ENCODE results near the gene GBF1.
A peak's percentile ranks its signal among the peaks of the same experiment; 100 is the strongest.

GBF1 gene

GRCh38 chr10:102341038-102341688 is 95.8 kb downstream of the GBF1 start:
- H3K4me1 ChIP-seq (ENCODE audit: control insufficient read depth, insufficient read depth, low read length, unreplicated experiment): peaks cover 32% of the 10 kb centered on the region
- peak overlapping the region; percentile 21 for H3K27ac ChIP-seq (ENCODE audit: low read depth, low read length)
- H3K4me3 ChIP-seq (ENCODE audit: low read depth, low read length): no peak overlapping the region
- peaks cover 16% of the 10 kb centered on the region for H3K79me2 ChIP-seq (ENCODE audit: control insufficient read depth, insufficient read depth, low read length, unreplicated experiment)
- H3K36me3 ChIP-seq (ENCODE audit: insufficient read depth, low read length): peaks cover 1% of the 10 kb centered on the region; the same call in 1 of the 2 replicates
- H2AFZ ChIP-seq (ENCODE audit: low read length, unreplicated experiment): no peak overlapping the region
- H3K27me3 ChIP-seq (ENCODE audit: insufficient read depth, low read length): no peaks in the 10 kb centered on the region

GRCh38 chr10:102342458-102342857 is 97.1 kb downstream of the GBF1 start:
- H2AFZ ChIP-seq (ENCODE audit: low read length, unreplicated experiment): no peak overlapping the region
- H3K79me2 ChIP-seq (ENCODE audit: control insufficient read depth, insufficient read depth, low read length, unreplicated experiment): peaks cover 16% of the 10 kb centered on the region
- no peaks in the 10 kb centered on the region for H3K27me3 ChIP-seq (ENCODE audit: insufficient read depth, low read length)
- peak overlapping the region; percentile 87 for H3K27ac ChIP-seq (ENCODE audit: low read depth, low read length)
- peaks cover 32% of the 10 kb centered on the region for H3K4me1 ChIP-seq (ENCODE audit: control insufficient read depth, insufficient read depth, low read length, unreplicated experiment)
- peaks cover 7% of the 10 kb centered on the region; the same call in 1 of the 2 replicates for H3K36me3 ChIP-seq (ENCODE audit: insufficient read depth, low read length)
- H3K4me3 ChIP-seq (ENCODE audit: low read depth, low read length): peak overlapping the region; percentile 39; the same call in 1 of the 2 replicates

DNA sequence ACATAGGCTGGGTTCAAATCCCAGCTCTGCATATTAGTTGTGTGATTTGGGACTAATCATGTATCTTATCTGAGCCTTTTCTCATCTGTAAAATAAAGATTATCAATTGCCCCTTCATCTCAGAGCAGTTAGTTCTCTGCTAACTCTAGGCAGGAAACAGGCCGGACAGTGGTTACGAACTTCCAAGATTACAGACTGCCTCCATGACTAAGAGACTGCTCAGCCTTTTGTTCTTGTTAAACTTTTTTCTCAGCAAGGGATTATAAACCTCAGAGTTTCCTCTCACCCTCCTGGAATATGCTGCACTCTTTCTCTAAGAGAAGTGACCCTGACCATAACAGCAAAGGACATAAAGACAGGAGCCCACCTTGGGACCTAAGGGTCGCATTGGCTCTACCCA is 97.6 kb downstream of the GBF1 start:
- Histone ChIP-seq H3K27me3 (ENCODE audit: insufficient read depth, low read length) (no peaks in the 10 kb centered on the region), H3K79me2 (ENCODE audit: control insufficient read depth, insufficient read depth, low read length, unreplicated experiment) (peaks cover 16% of the 10 kb centered on the region), H3K4me3 (ENCODE audit: low read depth, low read length) (peak overlapping the region; percentile 39; the same call in 1 of the 2 replicates), H3K27ac (ENCODE audit: low read depth, low read length) (peak overlapping the region; percentile 87), H3K4me1 (ENCODE audit: control insufficient read depth, insufficient read depth, low read length, unreplicated experiment) (peaks cover 32% of the 10 kb centered on the region), H3K36me3 (ENCODE audit: insufficient read depth, low read length) (peaks cover 7% of the 10 kb centered on the region; the same call in 1 of the 2 replicates), H2AFZ (ENCODE audit: low read length, unreplicated experiment) (no peak overlapping the region)

DNA sequence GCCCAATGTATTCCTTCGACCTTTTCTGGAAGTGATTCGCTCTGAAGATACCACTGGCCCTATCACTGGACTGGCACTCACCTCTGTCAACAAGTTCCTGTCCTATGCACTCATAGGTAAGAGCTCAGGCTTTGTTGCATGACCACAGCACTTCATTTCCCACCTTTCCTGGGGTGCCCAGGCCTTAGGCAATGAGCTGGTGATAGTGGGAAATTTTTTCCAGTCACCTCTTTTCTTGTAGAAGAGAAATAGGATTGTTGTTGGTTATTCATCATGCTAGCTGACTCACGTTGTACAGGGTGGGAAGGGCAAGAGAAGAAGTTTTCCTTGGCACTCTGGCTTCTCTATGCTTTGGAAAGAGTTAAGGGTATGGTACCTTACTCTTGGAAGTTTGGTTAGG is 98.7 kb downstream of the GBF1 start:
- no peaks in the 10 kb centered on the region for H3K27me3 ChIP-seq (ENCODE audit: insufficient read depth, low read length)
- H3K27ac ChIP-seq (ENCODE audit: low read depth, low read length): peak overlapping the region; percentile 87
- peaks cover 7% of the 10 kb centered on the region; the same call in 1 of the 2 replicates for H3K36me3 ChIP-seq (ENCODE audit: insufficient read depth, low read length)

GRCh38 chr10:102347236-102347828 is 102.0 kb downstream of the GBF1 start:
- H2AFZ ChIP-seq (ENCODE audit: low read length, unreplicated experiment): no peak overlapping the region
- H3K4me1 ChIP-seq (ENCODE audit: control insufficient read depth, insufficient read depth, low read length, unreplicated experiment): peaks cover 21% of the 10 kb centered on the region
- H3K27ac ChIP-seq (ENCODE audit: low read depth, low read length): no peak overlapping the region
- H3K4me3 ChIP-seq (ENCODE audit: low read depth, low read length): no peak overlapping the region
- peaks cover 15% of the 10 kb centered on the region for H3K79me2 ChIP-seq (ENCODE audit: control insufficient read depth, insufficient read depth, low read length, unreplicated experiment)
- no peaks in the 10 kb centered on the region for H3K27me3 ChIP-seq (ENCODE audit: insufficient read depth, low read length)
- H3K36me3 ChIP-seq (ENCODE audit: insufficient read depth, low read length): peaks cover 14% of the 10 kb centered on the region; the same call in 1 of the 2 replicates

More for the DNA sequence above, 98.7 kb downstream of the GBF1 start:
- no peak overlapping the region for H3K4me3 ChIP-seq (ENCODE audit: low read depth, low read length)
- H3K4me1 ChIP-seq (ENCODE audit: control insufficient read depth, insufficient read depth, low read length, unreplicated experiment): peaks cover 32% of the 10 kb centered on the region
- H3K79me2 ChIP-seq (ENCODE audit: control insufficient read depth, insufficient read depth, low read length, unreplicated experiment): peaks cover 20% of the 10 kb centered on the region
- H2AFZ ChIP-seq (ENCODE audit: low read length, unreplicated experiment): no peak overlapping the region

- Histone ChIP-seq H3K4me3 (ENCODE audit: low read depth, low read length) (no peak overlapping the region), H3K27ac (ENCODE audit: low read depth, low read length) (no peak overlapping the region), H2AFZ (ENCODE audit: low read length, unreplicated experiment) (no peak overlapping the region), H3K27me3 (ENCODE audit: insufficient read depth, low read length) (no peaks in the 10 kb centered on the region), H3K36me3 (ENCODE audit: insufficient read depth, low read length) (peaks cover 26% of the 10 kb centered on the region), H3K4me1 (ENCODE audit: control insufficient read depth, insufficient read depth, low read length, unreplicated experiment) (no peaks in the 10 kb centered on the region), H3K79me2 (ENCODE audit: control insufficient read depth, insufficient read depth, low read length, unreplicated experiment) (peaks cover 7% of the 10 kb centered on the region)
Observed at GRCh38 chr10:102352066-102352715, 106.9 kb downstream of the GBF1 start.

- Histone ChIP-seq H3K27me3 (ENCODE audit: insufficient read depth, low read length) (no peaks in the 10 kb centered on the region), H2AFZ (ENCODE audit: low read length, unreplicated experiment) (no peak overlapping the region), H3K27ac (ENCODE audit: low read depth, low read length) (no peak overlapping the region), H3K4me1 (ENCODE audit: control insufficient read depth, insufficient read depth, low read length, unreplicated experiment) (no peaks in the 10 kb centered on the region), H3K36me3 (ENCODE audit: insufficient read depth, low read length) (peaks cover 39% of the 10 kb centered on the region), H3K4me3 (ENCODE audit: low read depth, low read length) (no peak overlapping the region), H3K79me2 (ENCODE audit: control insufficient read depth, insufficient read depth, low read length, unreplicated experiment) (peaks cover 3% of the 10 kb centered on the region)
Observed at GRCh38 chr10:102354451-102354850, 109.1 kb downstream of the GBF1 start.

DNA sequence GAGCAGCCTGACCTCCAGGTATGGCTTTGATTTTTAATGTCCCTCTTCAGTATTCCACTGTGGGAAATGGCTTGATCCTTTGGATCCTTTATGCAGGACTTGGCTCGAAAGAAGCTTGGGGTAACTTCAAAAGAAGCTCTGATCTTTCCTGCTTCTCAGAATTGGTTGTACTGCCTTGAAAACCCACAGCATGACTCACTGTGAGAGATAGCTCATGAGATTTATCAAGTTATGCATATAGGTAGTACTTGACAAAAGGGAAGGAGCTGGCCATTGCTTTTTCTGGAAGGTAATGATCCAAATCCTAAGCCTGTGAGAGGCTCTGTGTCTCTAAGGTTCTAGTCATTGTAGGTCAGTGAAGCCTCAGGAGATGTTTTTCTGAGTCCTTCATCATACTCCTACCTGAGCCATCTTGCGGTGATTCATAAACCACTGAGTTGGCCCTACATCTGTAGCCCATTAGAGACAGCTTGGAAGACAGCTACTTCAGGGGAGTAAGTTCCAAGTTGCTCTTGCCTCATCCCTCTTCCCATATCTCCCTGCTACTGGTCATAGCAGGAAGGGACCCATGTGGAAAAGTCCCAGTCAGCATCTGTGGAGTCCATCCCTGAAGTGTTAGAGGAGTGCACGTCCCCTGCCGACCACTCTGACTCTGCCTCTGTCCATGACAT is 113.5 kb downstream of the GBF1 start:
- no peak overlapping the region for H3K4me3 ChIP-seq (ENCODE audit: low read depth, low read length)
- H3K79me2 ChIP-seq (ENCODE audit: control insufficient read depth, insufficient read depth, low read length, unreplicated experiment): peaks cover 3% of the 10 kb centered on the region
- H2AFZ ChIP-seq (ENCODE audit: low read length, unreplicated experiment): no peak overlapping the region
- no peaks in the 10 kb centered on the region for H3K27me3 ChIP-seq (ENCODE audit: insufficient read depth, low read length)
- H3K36me3 ChIP-seq (ENCODE audit: insufficient read depth, low read length): peaks cover 35% of the 10 kb centered on the region
- no peaks in the 10 kb centered on the region for H3K4me1 ChIP-seq (ENCODE audit: control insufficient read depth, insufficient read depth, low read length, unreplicated experiment)
- no peak overlapping the region for H3K27ac ChIP-seq (ENCODE audit: low read depth, low read length)

DNA sequence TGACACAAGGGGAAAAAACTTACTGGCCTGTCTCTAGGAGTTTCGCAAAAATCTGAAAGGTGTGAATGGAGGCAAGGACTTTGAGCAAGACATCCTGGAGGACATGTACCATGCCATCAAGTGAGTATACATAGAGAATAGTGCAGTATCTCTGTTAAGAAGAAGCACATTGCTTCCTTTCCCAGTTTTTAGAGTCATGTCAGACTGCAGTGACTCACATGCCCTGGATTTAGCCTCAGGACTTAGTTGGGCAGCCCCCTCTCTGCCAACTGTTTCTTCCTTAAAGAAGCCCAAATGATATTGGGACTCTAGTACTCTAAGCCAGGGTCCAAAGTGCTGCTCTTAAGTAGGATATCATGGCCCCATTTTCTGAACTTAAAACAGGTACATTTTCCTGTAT is 122.1 kb downstream of the GBF1 start:
- H3K36me3 ChIP-seq (ENCODE audit: insufficient read depth, low read length): peaks cover 62% of the 10 kb centered on the region
- H3K27me3 ChIP-seq (ENCODE audit: insufficient read depth, low read length): no peaks in the 10 kb centered on the region
- H3K4me3 ChIP-seq (ENCODE audit: low read depth, low read length): no peak overlapping the region
- no peak overlapping the region for H3K27ac ChIP-seq (ENCODE audit: low read depth, low read length)
- H2AFZ ChIP-seq (ENCODE audit: low read length, unreplicated experiment): no peak overlapping the region
- H3K4me1 ChIP-seq (ENCODE audit: control insufficient read depth, insufficient read depth, low read length, unreplicated experiment): no peaks in the 10 kb centered on the region
- H3K79me2 ChIP-seq (ENCODE audit: control insufficient read depth, insufficient read depth, low read length, unreplicated experiment): no peaks in the 10 kb centered on the region

DNA sequence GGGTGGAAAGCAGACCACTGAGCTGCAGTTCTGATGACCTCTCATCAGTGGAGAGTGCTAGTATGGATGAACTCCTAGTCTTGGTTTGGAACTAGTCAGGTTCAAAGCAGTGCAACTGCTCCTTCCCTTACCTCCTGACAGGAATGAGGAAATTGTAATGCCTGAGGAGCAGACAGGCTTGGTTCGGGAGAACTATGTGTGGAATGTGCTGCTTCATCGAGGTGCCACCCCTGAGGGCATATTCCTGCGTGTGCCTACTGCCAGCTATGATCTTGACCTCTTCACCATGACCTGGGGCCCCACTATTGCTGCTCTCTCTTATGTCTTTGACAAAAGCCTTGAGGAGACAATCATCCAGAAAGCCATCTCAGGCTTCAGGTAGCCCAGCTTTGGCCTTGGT is 122.7 kb downstream of the GBF1 start:
- Histone ChIP-seq H3K4me3 (ENCODE audit: low read depth, low read length) (no peak overlapping the region), H3K79me2 (ENCODE audit: control insufficient read depth, insufficient read depth, low read length, unreplicated experiment) (no peaks in the 10 kb centered on the region), H2AFZ (ENCODE audit: low read length, unreplicated experiment) (no peak overlapping the region), H3K27ac (ENCODE audit: low read depth, low read length) (no peak overlapping the region), H3K4me1 (ENCODE audit: control insufficient read depth, insufficient read depth, low read length, unreplicated experiment) (no peaks in the 10 kb centered on the region), H3K36me3 (ENCODE audit: insufficient read depth, low read length) (peaks cover 65% of the 10 kb centered on the region), H3K27me3 (ENCODE audit: insufficient read depth, low read length) (no peaks in the 10 kb centered on the region)
